Endothelial cell of umbilical vein (primary cell): ENCODE data around the gene HOXB2. TPM values are rescaled to one million over a fixed set of nuclear protein-coding genes. Genes with fewer than 3 reads are reported as not detected.

Source experiments
- BruUV-seq: library from RNA; stranded (reverse); fragments of 400-500 nt; replicated peaks from 2 replicates; lab custom pipeline; 2021; lab: Mats Ljungman, UMichigan
- CTCF ChIA-PET: fragments of 300-600, 350-600 bp; sonication (Branson Sonifier 250); formaldehyde crosslinking; loops from one replicate; lab custom pipeline; 2021; ENCODE audit warnings: antibody characterized with exemption, inconsistent platforms; lab: Charles Lee
- POLR2A ChIA-PET: fragments of 300-600, 350-600 bp; sonication (Branson Sonifier 250); formaldehyde crosslinking; loops from one replicate; lab custom pipeline; 2021; ENCODE audit warnings: antibody characterized with exemption, inconsistent platforms; lab: Charles Lee
- DNase-seq: peaks from one replicate; pipeline ENCODE4 v3.0.0-alpha.2; 2011; ENCODE audit warnings: low read depth, low spot score
- FAIRE-seq: peaks from 2 replicates; lab custom pipeline; 2011; peaks lifted over from hg19 to GRCh38; lab: Jason Lieb, UNC
- H2AFZ ChIP-seq: 2 replicates; pipeline ENCODE4 v1.6.0; 2012; ENCODE audit warnings: low read depth, low read length, control low read depth, inconsistent platforms
- H3K27ac ChIP-seq: 2 replicates; pipeline ENCODE4 v1.5.1; 2011; ENCODE audit warnings: low read depth, mild to moderate bottlenecking, control low read depth, low read length, moderate library complexity; ENCODE audit not compliant: insufficient read depth
- H3K27me3 ChIP-seq, 2 experiments: 2 replicates each; pipeline versions ENCODE4 v1.6.0 to v1.6.1; 2011; ENCODE audit warnings: low read length in 2 of 2, mixed read lengths in 1 of 2; ENCODE audit not compliant: control insufficient read depth in 2 of 2, insufficient read depth in 2 of 2
- H3K36me3 ChIP-seq, 2 experiments: 2 replicates in 1 of 2; 3 replicates in 1 of 2; pipeline ENCODE4 v1.5.1; 2011; ENCODE audit warnings: low read length in 2 of 2, mild to moderate bottlenecking in 1 of 2, moderate library complexity in 1 of 2; ENCODE audit not compliant: control insufficient read depth in 2 of 2, insufficient read depth in 2 of 2; ENCODE audit errors: extremely low read depth in 1 of 2
- H3K4me1 ChIP-seq: 3 replicates; pipeline ENCODE4 v1.5.1; 2011; ENCODE audit warnings: mild to moderate bottlenecking, low read length; ENCODE audit not compliant: control insufficient read depth, insufficient read depth; ENCODE audit errors: extremely low read depth
- H3K4me2 ChIP-seq: 2 replicates; pipeline ENCODE4 v1.6.1; 2011; ENCODE audit warnings: low read length, control low read depth, mixed read lengths; ENCODE audit not compliant: insufficient read depth
- H3K4me3 ChIP-seq, 3 experiments: fragments of 200-600 bp in 1 of 3; sonication (generic), shearing (Covaris generic) in 1 of 3; replicated peaks in 1 of 3; 2 replicates each; pipeline ENCODE4 v1.5.1; 2011 to 2016; ENCODE audit warnings: control low read depth in 3 of 3, low read length in 3 of 3, mild to moderate bottlenecking in 2 of 3, inconsistent platforms in 1 of 3, low read depth in 1 of 3, moderate library complexity in 1 of 3; ENCODE audit not compliant: insufficient read depth in 1 of 3
- H3K79me2 ChIP-seq: 2 replicates; pipeline ENCODE4 v1.6.0; 2012; ENCODE audit warnings: low read length, inconsistent platforms; ENCODE audit not compliant: control insufficient read depth, insufficient read depth
- H3K9ac ChIP-seq: replicated peaks from 2 replicates; pipeline ENCODE3; 2011; ENCODE audit warnings: low read length, control low read depth; ENCODE audit not compliant: insufficient read depth; ENCODE audit errors: extremely low read depth
- H3K9me1 ChIP-seq: replicated peaks from 3 replicates; pipeline ENCODE4 v1.6.0; 2011; ENCODE audit warnings: mild to moderate bottlenecking, low read length; ENCODE audit not compliant: control insufficient read depth, insufficient read depth; ENCODE audit errors: extremely low read depth
- H3K9me3 ChIP-seq: replicated peaks from 2 replicates; pipeline ENCODE4 v1.5.1; 2012; ENCODE audit warnings: low read length, inconsistent platforms; ENCODE audit not compliant: control insufficient read depth, insufficient read depth
- H4K20me1 ChIP-seq: replicated peaks from 2 replicates; pipeline ENCODE3; 2011; ENCODE audit warnings: mild to moderate bottlenecking, low read length; ENCODE audit not compliant: control insufficient read depth, insufficient read depth; ENCODE audit errors: extremely low read depth
- CTCF ChIP-seq, 2 donors: IDR thresholded peaks; 1 replicate in 1 of 2; 2 replicates in 1 of 2; pipeline ENCODE4 v1.5.1; 2011; ENCODE audit warnings: low read length in 2 of 2, mild to moderate bottlenecking in 2 of 2, moderate library complexity in 2 of 2, control low read depth in 1 of 2, inconsistent platforms in 1 of 2, low read depth in 1 of 2; ENCODE audit not compliant: insufficient read depth in 1 of 2; ENCODE audit errors: extremely low read depth in 1 of 2
- EZH2 ChIP-seq: IDR thresholded peaks from 2 replicates; pipeline ENCODE4 v1.6.1; 2012; ENCODE audit warnings: borderline replicate concordance, low read depth, mild to moderate bottlenecking, moderate library complexity, low read length, inconsistent platforms; ENCODE audit not compliant: severe bottlenecking
- FOS ChIP-seq: IDR thresholded peaks from 2 replicates; pipeline ENCODE4 v1.6.1; 2011; ENCODE audit warnings: mild to moderate bottlenecking, low read length, moderate library complexity, borderline replicate concordance; ENCODE audit not compliant: insufficient read depth
- JUN ChIP-seq: IDR thresholded peaks from 2 replicates; pipeline ENCODE4 v1.6.1; 2011; ENCODE audit warnings: borderline replicate concordance, low read depth; ENCODE audit not compliant: insufficient read length, insufficient read depth
- MAX ChIP-seq: IDR thresholded peaks from 2 replicates; pipeline ENCODE4 v1.6.1; 2011; ENCODE audit not compliant: insufficient read depth, insufficient read length
- MYC ChIP-seq: IDR thresholded peaks from one replicate; pipeline ENCODE4 v1.6.1; 2011; ENCODE audit warnings: mild to moderate bottlenecking, low read depth, low read length
- POLR2A ChIP-seq: IDR thresholded peaks from 2 replicates; pipeline ENCODE4 v1.6.1; 2012; ENCODE audit warnings: low read depth, mild to moderate bottlenecking, control low read depth, low read length
- POLR2AphosphoS5 ChIP-seq: IDR thresholded peaks from 2 replicates; pipeline ENCODE4 v1.6.1; 2012; ENCODE audit warnings: low read depth, mild to moderate bottlenecking, control low read depth, low read length, moderate library complexity; ENCODE audit not compliant: insufficient read depth
- dilution Hi-C: fragments of 300-500 bp; cut with MboI; formaldehyde crosslinking; loops from one replicate; pipeline ENCODE4 v1.15.0; 2019; ENCODE audit warnings: low sequenced_read_pairs; ENCODE audit not compliant: extremely low pct_ligation_motif_present
- intact Hi-C: fragments of 100-400 bp; cut with micrococcal nuclease; formaldehyde crosslinking; loops from one replicate; pipeline ENCODE4 v1.10.0; 2022
- polyA plus RNA-seq, 4 experiments: library from polyadenylated mRNA; depleted of rRNA in 3 of 4; stranded (reverse) in 3 of 4; unstranded in 1 of 4; fragments of >200 nt; gene quantifications; 2 replicates each; pipeline versions ENCODE4 v1.2.1 to v1.2.3, GENCODE V29; 2011 to 2012; ENCODE audit warnings: missing spikeins in 1 of 4
- total RNA-seq: library from RNA; stranded (reverse); gene quantifications from 2 replicates; pipeline ENCODE4 v1.2.3, GENCODE V29; 2021

The HOXB2 gene
- total and polyA plus RNA-seq, 2 donors (not counting 3 experiments of a cell fraction or from before 2014, with no cell fraction given) = 14.1 to 23.3 TPM

GRCh38 chr17:48528153-48528935, 16.6 kb downstream of the HOXB2 start:
- CTCF ChIA-PET = interaction anchor here (0.8 kb wide), 1 partner anchor 8 kb away, joined by 3 read pairs; no protein-coding TSS in a partner anchor
- H4K20me1 ChIP-seq = no peaks in the 10 kb centered on the region
- H3K9me1 ChIP-seq = no peaks in the 10 kb centered on the region
- TF ChIP-seq JUN (no peak), MAX (no peak), EZH2 (no peak), CTCF (IDR thresholded peaks at IDR 0.05; ENCODE audit: extremely low read depth in 1 of 2, insufficient read depth in 1 of 2, low read depth in 1 of 2, low read length in 2 of 2) (no peak), POLR2A (no peak), FOS (no peak), MYC (no peak), POLR2AphosphoS5 (no peak)
- DNase-seq (no peak), FAIRE-seq (no peak)
- no peak overlapping the region for H3K4me3 ChIP-seq
- H3K27ac ChIP-seq = no peak overlapping the region
- H3K27me3 ChIP-seq = peaks cover 18 to 20% of the 10 kb centered on the region in 2 experiments
- no peak overlapping the region for H3K9ac ChIP-seq
- H3K9me3 ChIP-seq = no peaks in the 10 kb centered on the region
- intact Hi-C loops = no loop called here
- BruUV-seq = no TSS peak
- POLR2A ChIA-PET = no interaction called here
- no peaks in the 10 kb centered on the region for H3K4me1 ChIP-seq
- no peak overlapping the region for H2AFZ ChIP-seq
- H3K79me2 ChIP-seq = no peaks in the 10 kb centered on the region
- no peak overlapping the region for H3K4me2 ChIP-seq
- no peaks in the 10 kb centered on the region for H3K36me3 ChIP-seq
- dilution Hi-C loops = no loop called here
